WTC11 (cell line): ENCODE measurements around the gene HNF1A.

Experiments used
- ELF4 ChIP-seq: sonication (generic); formaldehyde crosslinking; IDR thresholded peaks from 2 replicates; pipeline ENCODE4 v1.8.1; 2022; ENCODE audit warnings: low read depth, mild to moderate bottlenecking, moderate library complexity, missing genetic modification reagents
- KAT7 ChIP-seq: sonication (generic); formaldehyde crosslinking; IDR thresholded peaks from 2 replicates; pipeline ENCODE4 v1.8.1; 2023; ENCODE audit warnings: missing genetic modification reagents, mild to moderate bottlenecking, borderline replicate concordance

GRCh38 chr12:120994059-120994458, 15.7 kb downstream of the HNF1A start:
- TF ChIP-seq KAT7 (CRISPR knock-in tag) = no peak
- TF ChIP-seq ELF4 (CRISPR knock-in tag) = no peak
